Brain microvascular endothelial cell (primary cell): ENCODE data around the gene OSBPL2.

Experiments used
- DNase-seq: peaks from one replicate; pipeline ENCODE4 v3.0.0-alpha.2; 2020
- H3K27ac ChIP-seq: fragments of 250-450 bp; sonication (Bioruptor Pico); 2 replicates; pipeline ENCODE4 v1.5.1; 2020; ENCODE audit warnings: mild to moderate bottlenecking, moderate library complexity
- H3K27me3 ChIP-seq: fragments of 250-450 bp; sonication (Bioruptor Pico); replicated peaks from 2 replicates; pipeline ENCODE4 v1.5.1; 2020; ENCODE audit warnings: mild to moderate bottlenecking
- H3K36me3 ChIP-seq: fragments of 250-450 bp; sonication (Bioruptor Pico); replicated peaks from 2 replicates; pipeline ENCODE4 v1.5.1; 2020; ENCODE audit warnings: mild to moderate bottlenecking
- H3K4me3 ChIP-seq: 2 replicates; pipeline ENCODE4 v1.5.1; 2011; ENCODE audit warnings: low read depth, mild to moderate bottlenecking, control low read depth, low read length, moderate library complexity
- in situ Hi-C: cut with HindIII; loops from 2 replicates; pipeline ENCODE4 v1.10.0; 2017; ENCODE audit warnings: low sequenced_read_pairs, low pct_ligation_motif_present
- TF ChIP-seq, protein P1 (sequence below): IDR thresholded peaks from 2 replicates; pipeline ENCODE4 v1.5.1; 2011; ENCODE audit warnings: low read depth, mild to moderate bottlenecking, moderate library complexity, low read length, control low read depth, inconsistent platforms; ENCODE audit errors: missing control alignments

The OSBPL2 gene

DNA sequence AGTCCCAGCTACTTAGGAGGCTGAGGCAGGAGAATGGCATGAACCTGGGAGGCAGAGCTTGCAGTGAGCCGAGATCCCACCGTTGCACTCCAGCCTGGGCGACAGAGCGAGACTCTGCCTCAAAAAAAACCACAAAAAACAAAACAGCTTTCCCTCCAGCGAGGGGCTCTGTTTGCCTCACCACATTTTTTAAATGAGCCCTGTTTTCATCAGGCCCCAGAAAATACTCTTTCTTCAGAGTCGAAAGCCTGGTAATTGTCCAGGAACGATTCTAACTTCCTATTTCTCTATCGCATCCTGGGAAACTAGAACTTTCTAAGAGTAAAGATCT lies 43.3 kb upstream of the OSBPL2 start:
- Histone ChIP-seq H3K4me3 (no peak overlapping the region), H3K27ac (no peak overlapping the region), H3K27me3 (no peaks in the 10 kb centered on the region), H3K36me3 (peaks cover 20% of the 10 kb centered on the region)
- in situ Hi-C loops = no loop called here
- TF ChIP-seq, protein P1, sequence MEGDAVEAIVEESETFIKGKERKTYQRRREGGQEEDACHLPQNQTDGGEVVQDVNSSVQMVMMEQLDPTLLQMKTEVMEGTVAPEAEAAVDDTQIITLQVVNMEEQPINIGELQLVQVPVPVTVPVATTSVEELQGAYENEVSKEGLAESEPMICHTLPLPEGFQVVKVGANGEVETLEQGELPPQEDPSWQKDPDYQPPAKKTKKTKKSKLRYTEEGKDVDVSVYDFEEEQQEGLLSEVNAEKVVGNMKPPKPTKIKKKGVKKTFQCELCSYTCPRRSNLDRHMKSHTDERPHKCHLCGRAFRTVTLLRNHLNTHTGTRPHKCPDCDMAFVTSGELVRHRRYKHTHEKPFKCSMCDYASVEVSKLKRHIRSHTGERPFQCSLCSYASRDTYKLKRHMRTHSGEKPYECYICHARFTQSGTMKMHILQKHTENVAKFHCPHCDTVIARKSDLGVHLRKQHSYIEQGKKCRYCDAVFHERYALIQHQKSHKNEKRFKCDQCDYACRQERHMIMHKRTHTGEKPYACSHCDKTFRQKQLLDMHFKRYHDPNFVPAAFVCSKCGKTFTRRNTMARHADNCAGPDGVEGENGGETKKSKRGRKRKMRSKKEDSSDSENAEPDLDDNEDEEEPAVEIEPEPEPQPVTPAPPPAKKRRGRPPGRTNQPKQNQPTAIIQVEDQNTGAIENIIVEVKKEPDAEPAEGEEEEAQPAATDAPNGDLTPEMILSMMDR = no peak
- no peak for DNase-seq

DNA sequence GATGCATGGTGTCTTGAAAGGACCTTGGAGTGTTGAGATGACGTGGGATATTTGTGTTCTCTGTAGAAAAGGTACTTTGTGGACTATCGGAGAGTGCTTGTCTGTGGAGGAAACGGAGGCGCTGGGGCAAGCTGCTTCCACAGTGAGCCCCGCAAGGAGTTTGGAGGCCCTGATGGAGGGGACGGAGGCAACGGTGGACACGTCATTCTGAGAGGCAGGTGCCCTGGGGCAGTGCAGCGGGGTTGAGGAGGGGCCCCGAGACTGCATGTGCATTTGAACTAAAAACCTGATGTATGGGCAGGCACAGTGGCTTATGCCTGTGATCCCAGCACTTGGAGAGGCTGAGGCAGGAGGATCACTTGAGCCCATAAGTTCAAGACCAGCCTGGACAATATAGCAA lies 42.6 kb upstream of the OSBPL2 start:
- Histone ChIP-seq H3K27ac (no peak overlapping the region), H3K4me3 (no peak overlapping the region), H3K27me3 (no peaks in the 10 kb centered on the region), H3K36me3 (peaks cover 25% of the 10 kb centered on the region)
- TF ChIP-seq, protein P1 = no peak
- no peak for DNase-seq
- in situ Hi-C loops = no loop called here

GRCh38 chr20:62196286-62196685 lies 42.0 kb upstream of the OSBPL2 start:
- Histone ChIP-seq H3K36me3 (peaks cover 31% of the 10 kb centered on the region), H3K27ac (no peak overlapping the region), H3K4me3 (no peak overlapping the region), H3K27me3 (no peaks in the 10 kb centered on the region)
- TF ChIP-seq, protein P1 = no peak
- in situ Hi-C loops = no loop called here
- no peak for DNase-seq

GRCh38 chr20:62197311-62197710 lies 41.0 kb upstream of the OSBPL2 start:
- TF ChIP-seq, protein P1 = no peak
- in situ Hi-C loops = no loop called here
- no peak overlapping the region for H3K4me3 ChIP-seq
- DNase-seq = no peak
- H3K27me3 ChIP-seq = no peaks in the 10 kb centered on the region
- H3K27ac ChIP-seq = no peak overlapping the region
- H3K36me3 ChIP-seq = peaks cover 33% of the 10 kb centered on the region

- H3K4me3 ChIP-seq = no peak overlapping the region
- TF ChIP-seq, protein P1 = no peak
- in situ Hi-C loops = no loop called here
- DNase-seq = no peak
- peaks cover 33% of the 10 kb centered on the region for H3K36me3 ChIP-seq
- H3K27me3 ChIP-seq = no peaks in the 10 kb centered on the region
- H3K27ac ChIP-seq = no peak overlapping the region
Measured at GRCh38 chr20:62197801-62198200, 40.5 kb upstream of the OSBPL2 start.

DNA sequence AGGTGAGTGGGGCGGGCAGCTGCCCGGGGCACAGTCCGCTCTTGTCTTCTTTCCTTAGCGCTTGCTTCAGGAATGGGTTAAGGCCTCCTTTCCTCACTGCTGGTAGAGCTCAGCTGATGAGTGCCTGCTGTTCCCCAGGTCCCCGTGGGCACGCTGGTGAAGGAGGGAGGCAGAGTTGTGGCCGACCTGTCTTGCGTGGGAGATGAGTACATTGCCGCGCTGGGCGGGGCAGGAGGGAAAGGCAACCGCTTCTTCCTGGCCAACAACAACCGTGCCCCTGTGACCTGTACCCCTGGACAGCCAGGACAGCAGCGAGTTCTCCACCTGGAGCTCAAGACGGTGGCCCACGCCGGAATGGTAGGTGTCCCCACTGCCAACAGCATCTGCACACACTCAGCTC lies 39.8 kb upstream of the OSBPL2 start:
- peaks cover 33% of the 10 kb centered on the region for H3K36me3 ChIP-seq

More for the DNA sequence above, 39.8 kb upstream of the OSBPL2 start:
- in situ Hi-C loops = no loop called here
- H3K27me3 ChIP-seq = no peaks in the 10 kb centered on the region
- H3K4me3 ChIP-seq = no peak overlapping the region
- H3K27ac ChIP-seq = no peak overlapping the region
- TF ChIP-seq, protein P1 = no peak
- DNase-seq = no peak
